ENCODE results near the gene DCT. TPM values are rescaled to one million over a fixed set of nuclear protein-coding genes. Genes with fewer than 3 reads are reported as not detected.

The DCT gene
- polyA plus RNA-seq, 4 donors, result 0.03 to 0.07 TPM; not detected in 2

- peak; percentile 16 to 68 for DNase-seq
- Histone ChIP-seq H3K4me1 (ENCODE audit: control insufficient read depth in 3 of 3, insufficient read depth in 2 of 3, low read depth in 1 of 3, low read length in 2 of 3) (peaks cover 0 to 28% (median 0%) of the 10 kb centered on the region in 3 donors), H3K9me3 (ENCODE audit: control insufficient read depth in 2 of 2, insufficient read depth in 1 of 2, low read depth in 1 of 2, low read length in 1 of 2) (peaks cover 0 to 3% of the 10 kb centered on the region in 2 donors), H3K36me3 (ENCODE audit: control insufficient read depth in 3 of 3, insufficient read depth in 2 of 3, low read depth in 1 of 3, low read length in 3 of 3) (no peaks in the 10 kb centered on the region), H3K27me3 (ENCODE audit: control insufficient read depth in 3 of 3, insufficient read depth in 3 of 3, low read length in 3 of 3) (peaks cover 0 to 3% (median 0%) of the 10 kb centered on the region in 3 donors), H3K4me3 (ENCODE audit: low read depth in 1 of 3, low read length in 3 of 3) (no peak overlapping the region), H3K27ac (ENCODE audit: low read depth in 1 of 3, low read length in 2 of 3) (peak overlapping the region in 1 of 3 donors; percentile 30)
- WGBS, 3 donors, result 38 to 56% (median 45%) methylated on average over 7 of the region's 7 CpGs
- no peak for FAIRE-seq
These were observed 62.9 kb downstream of the DCT start for GRCh38 chr13:94416454-94417080.

GRCh38 chr13:94415500-94416237 is 63.8 kb downstream of the DCT start:
- 27 to 48% (median 42%) methylated on average over 7 of the region's 7 CpGs for WGBS, 3 donors
- DNase-seq (no peak), FAIRE-seq (no peak)
- peaks cover 0 to 3% (median 0%) of the 10 kb centered on the region in 3 donors for H3K27me3 ChIP-seq (ENCODE audit: control insufficient read depth in 3 of 3, insufficient read depth in 3 of 3, low read length in 3 of 3)
- H3K27ac ChIP-seq (ENCODE audit: low read depth in 1 of 3, low read length in 2 of 3), result peak overlapping the region in 1 of 3 donors; percentile 30
- no peaks in the 10 kb centered on the region for H3K36me3 ChIP-seq (ENCODE audit: control insufficient read depth in 3 of 3, insufficient read depth in 2 of 3, low read depth in 1 of 3, low read length in 3 of 3)
- no peak overlapping the region for H3K4me3 ChIP-seq (ENCODE audit: low read depth in 1 of 3, low read length in 3 of 3)
- peaks cover 0 to 28% (median 0%) of the 10 kb centered on the region in 3 donors for H3K4me1 ChIP-seq (ENCODE audit: control insufficient read depth in 3 of 3, insufficient read depth in 2 of 3, low read depth in 1 of 3, low read length in 2 of 3)
- H3K9me3 ChIP-seq (ENCODE audit: control insufficient read depth in 2 of 2, insufficient read depth in 1 of 2, low read depth in 1 of 2, low read length in 1 of 2), result no peaks in the 10 kb centered on the region

- Histone ChIP-seq H3K27ac (ENCODE audit: low read depth in 1 of 3, low read length in 2 of 3) (peak overlapping the region in 1 of 3 donors; percentile 55), H3K4me3 (ENCODE audit: low read depth in 1 of 3, low read length in 3 of 3) (no peak overlapping the region), H3K36me3 (ENCODE audit: control insufficient read depth in 3 of 3, insufficient read depth in 2 of 3, low read depth in 1 of 3, low read length in 3 of 3) (no peaks in the 10 kb centered on the region), H3K4me1 (ENCODE audit: control insufficient read depth in 3 of 3, insufficient read depth in 2 of 3, low read depth in 1 of 3, low read length in 2 of 3) (peaks cover 0 to 28% (median 0%) of the 10 kb centered on the region in 3 donors), H3K9me3 (ENCODE audit: control insufficient read depth in 2 of 2, insufficient read depth in 1 of 2, low read depth in 1 of 2, low read length in 1 of 2) (no peaks in the 10 kb centered on the region), H3K27me3 (ENCODE audit: control insufficient read depth in 3 of 3, insufficient read depth in 3 of 3, low read length in 3 of 3) (peaks cover 0 to 3% (median 0%) of the 10 kb centered on the region in 3 donors)
- 13 to 32% (median 18%) methylated on average over 4 of the region's 4 CpGs for WGBS, 3 donors
- DNase-seq (peak in 1 of 2 donors; percentile 45), FAIRE-seq (no peak)
These were observed 64.8 kb downstream of the DCT start for GRCh38 chr13:94414708-94415107.

- H3K4me3 ChIP-seq (ENCODE audit: low read depth in 1 of 3, low read length in 3 of 3), result no peak overlapping the region
- 22 to 75% (median 43%) methylated on average over 1 of the region's 1 CpG for WGBS, 3 donors
- H3K36me3 ChIP-seq (ENCODE audit: control insufficient read depth in 3 of 3, insufficient read depth in 2 of 3, low read depth in 1 of 3, low read length in 3 of 3), result no peaks in the 10 kb centered on the region
- peaks cover 0 to 3% (median 0%) of the 10 kb centered on the region in 3 donors for H3K27me3 ChIP-seq (ENCODE audit: control insufficient read depth in 3 of 3, insufficient read depth in 3 of 3, low read length in 3 of 3)
- H3K27ac ChIP-seq (ENCODE audit: low read depth in 1 of 3, low read length in 2 of 3), result no peak overlapping the region
- H3K4me1 ChIP-seq (ENCODE audit: control insufficient read depth in 3 of 3, insufficient read depth in 2 of 3, low read depth in 1 of 3, low read length in 2 of 3), result peaks cover 0 to 28% (median 0%) of the 10 kb centered on the region in 3 donors
- DNase-seq (peak in 1 of 2 donors; percentile 2), FAIRE-seq (no peak)
- peaks cover 0 to 1% of the 10 kb centered on the region in 2 donors for H3K9me3 ChIP-seq (ENCODE audit: control insufficient read depth in 2 of 2, insufficient read depth in 1 of 2, low read depth in 1 of 2, low read length in 1 of 2)
These were observed 65.3 kb downstream of the DCT start for GRCh38 chr13:94414141-94414540.

GRCh38 chr13:94413598-94413944 is 65.9 kb downstream of the DCT start:
- Histone ChIP-seq H3K36me3 (ENCODE audit: control insufficient read depth in 3 of 3, insufficient read depth in 2 of 3, low read depth in 1 of 3, low read length in 3 of 3) (no peaks in the 10 kb centered on the region), H3K27me3 (ENCODE audit: control insufficient read depth in 3 of 3, insufficient read depth in 3 of 3, low read length in 3 of 3) (peaks cover 0 to 3% (median 0%) of the 10 kb centered on the region in 3 donors), H3K4me3 (ENCODE audit: low read depth in 1 of 3, low read length in 3 of 3) (no peak overlapping the region), H3K27ac (ENCODE audit: low read depth in 1 of 3, low read length in 2 of 3) (no peak overlapping the region), H3K4me1 (ENCODE audit: control insufficient read depth in 3 of 3, insufficient read depth in 2 of 3, low read depth in 1 of 3, low read length in 2 of 3) (peaks cover 0 to 28% (median 0%) of the 10 kb centered on the region in 3 donors), H3K9me3 (ENCODE audit: control insufficient read depth in 2 of 2, insufficient read depth in 1 of 2, low read depth in 1 of 2, low read length in 1 of 2) (peaks cover 0 to 4% of the 10 kb centered on the region in 2 donors)
- FAIRE-seq (no peak), DNase-seq (no peak)

- FAIRE-seq (no peak), DNase-seq (no peak)
- H3K27me3 ChIP-seq (ENCODE audit: control insufficient read depth in 3 of 3, insufficient read depth in 3 of 3, low read length in 3 of 3), result peaks cover 0 to 3% (median 0%) of the 10 kb centered on the region in 3 donors
- H3K27ac ChIP-seq (ENCODE audit: low read depth in 1 of 3, low read length in 2 of 3), result no peak overlapping the region
- WGBS, 3 donors, result 51 to 87% (median 68%) methylated on average over 3 of the region's 3 CpGs
- peaks cover 0 to 4% of the 10 kb centered on the region in 2 donors for H3K9me3 ChIP-seq (ENCODE audit: control insufficient read depth in 2 of 2, insufficient read depth in 1 of 2, low read depth in 1 of 2, low read length in 1 of 2)
- no peak overlapping the region for H3K4me3 ChIP-seq (ENCODE audit: low read depth in 1 of 3, low read length in 3 of 3)
- peaks cover 0 to 28% (median 0%) of the 10 kb centered on the region in 3 donors for H3K4me1 ChIP-seq (ENCODE audit: control insufficient read depth in 3 of 3, insufficient read depth in 2 of 3, low read depth in 1 of 3, low read length in 2 of 3)
- no peaks in the 10 kb centered on the region for H3K36me3 ChIP-seq (ENCODE audit: control insufficient read depth in 3 of 3, insufficient read depth in 2 of 3, low read depth in 1 of 3, low read length in 3 of 3)
These were observed 66.4 kb downstream of the DCT start for GRCh38 chr13:94412870-94413597.

GRCh38 chr13:94411747-94412146 is 67.7 kb downstream of the DCT start:
- Histone ChIP-seq H3K27me3 (ENCODE audit: control insufficient read depth in 3 of 3, insufficient read depth in 3 of 3, low read length in 3 of 3) (peaks cover 0 to 3% (median 0%) of the 10 kb centered on the region in 3 donors), H3K27ac (ENCODE audit: low read depth in 1 of 3, low read length in 2 of 3) (no peak overlapping the region), H3K36me3 (ENCODE audit: control insufficient read depth in 3 of 3, insufficient read depth in 2 of 3, low read depth in 1 of 3, low read length in 3 of 3) (no peaks in the 10 kb centered on the region), H3K4me3 (ENCODE audit: low read depth in 1 of 3, low read length in 3 of 3) (no peak overlapping the region), H3K4me1 (ENCODE audit: control insufficient read depth in 3 of 3, insufficient read depth in 2 of 3, low read depth in 1 of 3, low read length in 2 of 3) (peaks cover 0 to 22% (median 0%) of the 10 kb centered on the region in 3 donors), H3K9me3 (ENCODE audit: control insufficient read depth in 2 of 2, insufficient read depth in 1 of 2, low read depth in 1 of 2, low read length in 1 of 2) (peaks cover 0 to 4% of the 10 kb centered on the region in 2 donors)
- 53 to 81% (median 72%) methylated on average over 3 of the region's 3 CpGs for WGBS, 3 donors
- FAIRE-seq, result no peak
- DNase-seq, result no peak

- Histone ChIP-seq H3K4me3 (ENCODE audit: low read depth in 1 of 3, low read length in 3 of 3) (no peak overlapping the region), H3K36me3 (ENCODE audit: control insufficient read depth in 3 of 3, insufficient read depth in 2 of 3, low read depth in 1 of 3, low read length in 3 of 3) (peaks cover 0 to 3% (median 0%) of the 10 kb centered on the region in 3 donors), H3K27me3 (ENCODE audit: control insufficient read depth in 3 of 3, insufficient read depth in 3 of 3, low read length in 3 of 3) (no peaks in the 10 kb centered on the region), H3K27ac (ENCODE audit: low read depth in 1 of 3, low read length in 2 of 3) (no peak overlapping the region), H3K9me3 (ENCODE audit: control insufficient read depth in 2 of 2, insufficient read depth in 1 of 2, low read depth in 1 of 2, low read length in 1 of 2) (peaks cover 0 to 4% of the 10 kb centered on the region in 2 donors), H3K4me1 (ENCODE audit: control insufficient read depth in 3 of 3, insufficient read depth in 2 of 3, low read depth in 1 of 3, low read length in 2 of 3) (no peaks in the 10 kb centered on the region)
- FAIRE-seq (no peak), DNase-seq (no peak)
- 83 to 93% (median 85%) methylated on average over 7 of the region's 7 CpGs for WGBS, 3 donors
These were observed 71.0 kb downstream of the DCT start for GRCh38 chr13:94408314-94409036.

Data from small intestine (tissue), 7 donors.